ENCODE measurements around the gene ELF4.

Gene ELF4

GRCh38 chrX:130083656-130084382 lies 26.5 kb downstream of the ELF4 start:
- TF ChIP-seq ARNTL (CRISPR knock-in tag; IDR thresholded peaks at IDR 0.05; ENCODE audit: borderline replicate concordance, low read depth), result no peak
- TF ChIP-seq PATZ1 (CRISPR knock-in tag; IDR thresholded peaks at IDR 0.05; ENCODE audit: borderline replicate concordance), result no peak
- no peak for TF ChIP-seq CSDC2 (CRISPR knock-in tag; IDR thresholded peaks at IDR 0.05)
- TF ChIP-seq PPARA (CRISPR knock-in tag; IDR thresholded peaks at IDR 0.05; ENCODE audit: borderline replicate concordance), result no peak
- TF ChIP-seq ZFP30 (CRISPR knock-in tag; IDR thresholded peaks at IDR 0.05), result no peak
- no peak for TF ChIP-seq TOX (CRISPR knock-in tag; IDR thresholded peaks at IDR 0.05; ENCODE audit: borderline replicate concordance)
- no peak for TF ChIP-seq ZC3H10 (CRISPR knock-in tag; IDR thresholded peaks at IDR 0.05)
- no peak for TF ChIP-seq ISL1 (CRISPR knock-in tag; IDR thresholded peaks at IDR 0.05)
- no peak for ATAC-seq

GRCh38 chrX:130083107-130083490 lies 27.2 kb downstream of the ELF4 start:
- ATAC-seq, result no peak
- TF ChIP-seq ESRRG (CRISPR knock-in tag; IDR thresholded peaks at IDR 0.05) (no peak), BACH2 (CRISPR knock-in tag; IDR thresholded peaks at IDR 0.05; ENCODE audit: borderline replicate concordance) (no peak), RARB (CRISPR knock-in tag; IDR thresholded peaks at IDR 0.05) (no peak), ZNF8 (CRISPR knock-in tag; IDR thresholded peaks at IDR 0.05) (no peak), ZNF70 (CRISPR knock-in tag; IDR thresholded peaks at IDR 0.05) (no peak), PPARA (CRISPR knock-in tag; IDR thresholded peaks at IDR 0.05; ENCODE audit: borderline replicate concordance) (no peak), OSR1 (CRISPR knock-in tag; IDR thresholded peaks at IDR 0.05) (no peak), TCF4 (CRISPR knock-in tag; IDR thresholded peaks at IDR 0.05; ENCODE audit: borderline replicate concordance) (no peak), CSDC2 (CRISPR knock-in tag; IDR thresholded peaks at IDR 0.05) (no peak), PATZ1 (CRISPR knock-in tag; IDR thresholded peaks at IDR 0.05; ENCODE audit: borderline replicate concordance) (no peak), ZFP30 (CRISPR knock-in tag; IDR thresholded peaks at IDR 0.05) (no peak), ARNTL (CRISPR knock-in tag; IDR thresholded peaks at IDR 0.05; ENCODE audit: borderline replicate concordance, low read depth) (no peak), CREB5 (CRISPR knock-in tag; IDR thresholded peaks at IDR 0.05; ENCODE audit: low read depth) (no peak), ZNF565 (CRISPR knock-in tag; conservative IDR thresholded peaks at IDR 0.05; ENCODE audit: low read depth) (no peak), CSRNP3 (CRISPR knock-in tag; IDR thresholded peaks at IDR 0.05) (no peak), ISL1 (CRISPR knock-in tag; IDR thresholded peaks at IDR 0.05) (no peak), SNAI2 (CRISPR knock-in tag; IDR thresholded peaks at IDR 0.05) (no peak), TSHZ2 (CRISPR knock-in tag; IDR thresholded peaks at IDR 0.05) (no peak), ZC3H10 (CRISPR knock-in tag; IDR thresholded peaks at IDR 0.05) (no peak), POU6F1 (CRISPR knock-in tag; IDR thresholded peaks at IDR 0.05; ENCODE audit: borderline replicate concordance, low read depth) (no peak)
